ENCODE results near the gene STAG1.
"Not testable (repeated sequence)": the region's sequence is repeated elsewhere in the genome, so short reads cannot be mapped to it uniquely, and the experiment has no call there.

The STAG1 gene

DNA sequence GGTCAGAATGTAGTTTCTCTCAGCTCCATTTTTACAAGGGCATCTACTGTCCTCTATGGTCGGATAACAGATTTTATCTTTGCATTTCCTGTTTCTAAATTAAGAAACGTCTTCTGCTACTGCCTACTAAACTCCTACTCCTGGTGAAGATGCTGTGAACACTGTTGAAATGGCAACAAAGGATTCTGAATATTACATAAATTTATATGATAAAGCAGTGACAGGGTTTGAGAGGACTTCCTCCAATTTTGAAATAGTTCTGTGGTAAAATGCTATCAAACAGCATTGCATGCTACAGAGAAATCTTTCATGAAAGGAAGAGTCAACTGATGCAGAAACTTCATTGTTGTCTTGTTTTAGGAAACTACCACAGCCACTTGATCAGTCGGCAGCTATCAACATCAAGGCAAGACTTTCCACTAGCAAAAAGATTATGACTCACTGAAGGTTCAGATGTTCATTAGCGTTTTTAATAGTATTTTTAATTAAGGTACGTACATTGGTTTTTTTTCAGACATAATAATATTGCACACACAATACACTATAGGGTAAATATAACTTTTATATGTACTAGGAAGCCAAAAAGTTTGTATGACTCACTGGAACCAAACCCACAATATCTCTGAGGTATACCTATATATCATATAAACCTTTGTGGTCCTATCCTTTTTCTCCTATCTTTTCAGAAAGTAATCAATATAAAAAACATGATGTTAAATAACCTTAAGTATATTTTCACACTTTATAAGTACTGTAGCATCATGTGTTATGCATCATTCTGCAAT, 156.1 kb downstream of the STAG1 start:
- DNase-seq = no peak
- TF ChIP-seq GATA1 (IDR thresholded peaks at IDR 0.05; ENCODE audit: low read depth, low read length) = no peak
- TF ChIP-seq POLR2A (IDR thresholded peaks at IDR 0.05; ENCODE audit: low read length) = no peak

DNA sequence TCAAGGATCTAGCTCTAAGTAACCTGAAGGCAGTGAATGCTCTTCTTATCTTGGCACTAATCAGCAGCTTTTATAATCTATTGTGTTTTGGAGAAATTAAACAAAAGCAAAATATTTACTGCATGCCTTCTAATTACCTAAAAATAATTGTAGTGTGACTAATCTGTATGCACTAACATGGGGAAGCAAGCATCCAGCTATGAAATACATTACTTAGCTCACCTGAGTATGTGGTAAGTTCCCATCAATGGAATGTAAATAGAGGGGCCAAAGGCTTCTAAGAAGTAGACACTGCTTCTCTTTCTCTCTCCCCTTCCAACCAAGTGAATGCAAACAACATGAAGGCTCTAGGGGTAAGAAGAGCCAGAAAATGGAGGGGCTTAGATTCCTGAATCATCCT, 165.6 kb downstream of the STAG1 start:
- TF ChIP-seq POLR2A (IDR thresholded peaks at IDR 0.05; ENCODE audit: low read length) = no peak
- no peak for TF ChIP-seq GATA1 (IDR thresholded peaks at IDR 0.05; ENCODE audit: low read depth, low read length)

DNA sequence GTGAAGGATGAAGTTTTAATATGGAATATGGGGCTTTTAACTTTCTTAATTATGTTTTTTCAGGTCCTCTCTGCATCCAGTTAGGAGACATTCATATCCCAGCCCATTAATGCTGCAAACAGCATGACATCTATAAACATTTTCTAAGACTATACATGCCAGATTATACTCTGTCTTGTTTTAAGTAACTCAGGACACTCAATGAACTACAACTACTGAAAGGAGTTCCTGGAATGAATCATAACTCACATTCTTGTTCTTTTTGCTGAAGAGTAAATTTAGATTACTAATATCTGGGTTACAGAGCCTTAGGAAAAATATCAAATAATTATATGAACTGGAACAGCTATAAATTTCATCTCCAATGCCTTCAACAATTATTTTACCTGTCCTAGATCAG, 167.4 kb downstream of the STAG1 start:
- DNase-seq = no peak
- TF ChIP-seq POLR2A (IDR thresholded peaks at IDR 0.05; ENCODE audit: low read length) (no peak), GATA1 (IDR thresholded peaks at IDR 0.05; ENCODE audit: low read depth, low read length) (no peak)

More for the DNA sequence above, 165.6 kb downstream of the STAG1 start:
- no peak for DNase-seq

DNA sequence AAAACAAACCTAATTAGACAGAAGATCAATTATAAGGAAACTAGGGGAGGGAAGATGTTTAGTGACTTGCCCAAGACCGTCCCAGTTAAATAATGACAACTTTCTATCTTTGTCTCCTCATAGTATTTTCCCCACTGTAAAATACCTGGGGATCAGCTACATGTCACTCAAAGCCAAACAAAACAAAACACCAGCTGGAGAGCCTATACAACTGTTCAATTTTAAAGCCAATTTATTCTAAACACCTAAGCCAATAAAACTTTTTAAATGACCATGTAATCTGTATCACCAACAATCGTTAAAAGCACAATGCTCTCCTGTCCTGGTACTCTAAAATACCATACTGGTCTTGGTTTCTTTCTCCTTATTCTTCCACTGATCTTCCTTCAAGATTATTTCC, 168.4 kb downstream of the STAG1 start:
- DNase-seq = no peak

DNA sequence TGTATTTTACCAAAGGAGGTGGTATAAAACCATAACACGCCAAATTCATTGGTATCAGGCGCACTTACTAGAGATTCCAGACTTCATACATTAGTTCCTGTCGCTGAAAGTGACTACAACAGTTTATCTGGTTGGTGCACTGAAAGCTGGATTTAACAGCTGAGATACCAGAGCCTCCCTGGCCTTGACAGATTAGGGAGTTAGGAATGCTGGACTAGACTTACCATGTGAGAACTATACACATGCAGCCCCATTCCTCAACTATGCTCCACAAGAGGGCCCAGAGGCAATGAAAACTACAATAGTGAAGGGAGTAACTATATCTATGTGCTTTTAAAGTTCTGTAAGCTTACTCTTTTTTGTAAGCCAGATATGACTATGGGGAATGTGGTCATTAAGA, 174.4 kb downstream of the STAG1 start:
- TF ChIP-seq POLR2A (IDR thresholded peaks at IDR 0.05; ENCODE audit: low read length) = no peak
- no peak for TF ChIP-seq GATA1 (IDR thresholded peaks at IDR 0.05; ENCODE audit: low read depth, low read length)
- DNase-seq = peak; percentile 56 to 83

More for the DNA sequence above, 168.4 kb downstream of the STAG1 start:
- TF ChIP-seq GATA1 (IDR thresholded peaks at IDR 0.05; ENCODE audit: low read depth, low read length) = no peak
- no peak for TF ChIP-seq POLR2A (IDR thresholded peaks at IDR 0.05; ENCODE audit: low read length)

DNA sequence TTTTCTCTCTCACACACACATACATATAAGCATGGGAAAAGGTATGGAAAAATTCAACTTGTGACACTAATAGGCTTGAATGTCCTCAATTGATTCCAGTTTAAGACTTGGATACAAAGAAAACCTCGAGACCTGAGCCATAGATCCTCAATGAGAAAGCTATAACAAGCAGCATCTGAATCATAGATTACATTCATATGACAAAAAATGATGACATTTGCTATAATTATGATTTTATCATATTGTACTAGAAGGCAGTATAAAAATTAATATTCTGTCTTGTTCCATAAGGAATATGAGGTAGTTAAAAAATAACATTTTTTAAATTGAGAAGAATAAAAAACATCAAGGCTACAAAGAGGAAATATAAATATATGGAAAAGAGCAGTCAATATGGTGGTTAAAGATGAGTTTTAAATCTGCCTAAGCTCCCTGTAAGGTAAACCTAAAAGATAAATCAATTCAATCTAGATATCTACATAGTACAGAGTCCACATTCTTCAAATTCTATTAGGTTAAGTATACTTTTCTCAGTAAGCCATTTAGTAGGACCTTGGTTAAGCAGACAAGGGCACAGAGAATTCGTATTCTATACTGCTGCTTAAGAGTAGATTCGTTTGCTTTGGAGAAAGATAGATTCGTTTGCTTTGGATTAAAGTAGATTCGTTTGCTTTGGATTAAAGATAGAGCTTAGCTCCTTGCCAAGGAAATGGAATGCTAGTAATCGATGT, 175.7 kb downstream of the STAG1 start:
- TF ChIP-seq GATA1 (IDR thresholded peaks at IDR 0.05; ENCODE audit: low read depth, low read length) (no peak), POLR2A (IDR thresholded peaks at IDR 0.05; ENCODE audit: low read length) (no peak)
- no peak for DNase-seq

DNA sequence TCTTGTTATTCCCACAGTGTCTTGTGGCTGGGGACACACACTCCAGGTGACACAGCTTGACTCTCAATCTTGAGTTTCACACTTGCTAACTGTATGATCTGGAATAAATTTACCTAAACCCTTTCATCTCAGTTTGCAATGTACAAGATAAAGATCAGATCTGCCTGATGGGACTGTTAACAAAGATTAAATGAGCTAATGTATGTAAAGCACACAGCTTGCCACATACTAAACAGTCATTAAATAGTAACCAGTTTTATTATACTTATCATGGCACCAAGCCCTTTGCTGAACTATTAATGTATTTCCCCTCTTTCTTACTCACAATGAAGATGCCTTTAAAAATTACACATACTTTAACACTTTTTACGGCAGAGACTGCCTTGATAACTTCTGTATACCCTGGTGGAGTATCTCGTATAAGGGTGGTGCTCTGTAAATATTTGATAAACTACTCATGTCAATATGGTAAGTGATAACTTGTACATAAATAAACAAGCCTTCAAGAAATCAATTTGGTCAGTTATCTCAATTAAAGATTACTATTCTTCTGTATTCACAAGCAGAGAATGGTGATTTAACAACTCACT, 184.5 kb downstream of the STAG1 start:
- peak; percentile 11 to 29 for DNase-seq
- TF ChIP-seq POLR2A (IDR thresholded peaks at IDR 0.05; ENCODE audit: low read length) (no peak), GATA1 (IDR thresholded peaks at IDR 0.05; ENCODE audit: low read depth, low read length) (no peak)

DNA sequence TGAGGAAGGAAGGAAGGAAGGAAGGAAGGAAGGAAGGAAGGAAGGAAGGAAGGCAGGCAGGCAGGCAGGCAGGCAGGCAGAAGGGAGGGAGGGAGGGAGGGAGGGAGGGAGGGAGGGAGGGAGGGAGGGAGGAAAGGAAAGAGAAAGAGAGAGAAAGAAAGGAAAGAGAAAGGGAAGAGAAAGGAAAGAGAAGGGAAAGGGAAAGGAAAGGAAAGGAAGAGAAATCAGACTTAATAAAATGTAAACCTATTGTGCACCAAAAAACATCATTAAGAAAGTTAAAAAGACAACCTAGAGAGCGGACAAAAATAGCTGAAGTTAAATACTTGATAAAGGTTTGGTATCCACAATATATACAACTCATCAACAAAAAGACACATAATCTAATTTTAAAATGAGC, 187.2 kb downstream of the STAG1 start:
- DNase-seq = not testable (repeated sequence)

DNA sequence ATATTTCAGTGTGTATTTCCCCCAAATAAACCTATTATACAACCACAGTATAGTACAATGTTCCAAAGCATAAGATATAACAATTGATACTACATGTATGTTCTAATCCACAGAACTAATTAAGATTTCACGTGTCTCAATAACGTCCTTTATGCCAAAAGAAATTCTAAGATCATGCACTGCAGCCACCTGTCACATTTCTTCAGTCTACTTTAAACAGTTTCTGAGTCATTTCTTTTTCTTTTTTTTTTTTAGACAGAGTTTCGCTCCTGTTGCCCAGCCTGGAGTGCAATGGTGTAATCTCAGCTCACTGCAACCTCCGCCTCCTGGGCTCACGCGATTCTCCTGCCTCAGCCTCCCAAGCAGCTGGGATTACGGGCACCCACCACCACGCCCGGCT, 190.2 kb downstream of the STAG1 start:
- no peak for TF ChIP-seq GATA1 (IDR thresholded peaks at IDR 0.05; ENCODE audit: low read depth, low read length)
- TF ChIP-seq POLR2A (IDR thresholded peaks at IDR 0.05; ENCODE audit: low read length) = no peak
- DNase-seq = no peak

DNA sequence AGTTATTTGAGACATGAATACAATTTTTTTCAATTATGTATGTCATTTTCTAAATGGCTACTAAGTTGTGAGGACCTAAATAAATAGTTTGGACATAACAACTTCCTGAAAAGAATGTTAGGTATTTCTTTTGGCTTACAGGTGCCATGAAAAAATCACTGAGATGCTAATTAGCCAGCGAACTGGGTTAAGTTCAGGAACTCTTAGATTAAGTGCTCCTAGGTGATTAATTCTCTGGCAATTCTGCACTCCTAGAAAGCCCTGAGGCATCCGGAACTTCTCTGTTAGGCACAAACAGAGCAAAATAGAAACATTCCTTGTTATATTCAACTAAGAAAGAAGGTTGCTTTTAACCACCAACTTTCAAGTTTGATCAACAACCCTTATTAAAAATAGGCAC, 192.3 kb downstream of the STAG1 start:
- TF ChIP-seq POLR2A (IDR thresholded peaks at IDR 0.05; ENCODE audit: low read length) (no peak), GATA1 (IDR thresholded peaks at IDR 0.05; ENCODE audit: low read depth, low read length) (no peak)

DNA sequence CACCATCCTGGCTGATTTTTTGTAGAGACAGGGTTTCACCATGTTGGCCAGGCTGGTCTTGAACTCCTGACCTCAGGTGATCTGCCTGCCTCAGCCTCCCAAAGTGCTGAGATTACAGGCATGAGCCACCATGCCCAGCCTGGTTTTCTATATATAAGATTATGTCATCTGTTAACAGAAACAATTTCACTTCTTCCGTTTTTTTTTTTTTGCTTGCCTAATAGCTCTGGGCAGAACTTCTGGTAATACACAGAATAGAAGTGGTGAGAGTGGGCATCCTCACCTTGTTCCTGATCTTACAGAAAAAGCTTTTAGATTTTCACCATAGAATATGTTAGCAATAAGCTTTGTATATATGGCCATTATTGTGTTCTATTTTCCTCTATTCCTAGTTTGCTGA, 202.7 kb downstream of the STAG1 start:
- not testable (repeated sequence) for DNase-seq

More for the DNA sequence above, 192.3 kb downstream of the STAG1 start:
- no peak for DNase-seq

DNA sequence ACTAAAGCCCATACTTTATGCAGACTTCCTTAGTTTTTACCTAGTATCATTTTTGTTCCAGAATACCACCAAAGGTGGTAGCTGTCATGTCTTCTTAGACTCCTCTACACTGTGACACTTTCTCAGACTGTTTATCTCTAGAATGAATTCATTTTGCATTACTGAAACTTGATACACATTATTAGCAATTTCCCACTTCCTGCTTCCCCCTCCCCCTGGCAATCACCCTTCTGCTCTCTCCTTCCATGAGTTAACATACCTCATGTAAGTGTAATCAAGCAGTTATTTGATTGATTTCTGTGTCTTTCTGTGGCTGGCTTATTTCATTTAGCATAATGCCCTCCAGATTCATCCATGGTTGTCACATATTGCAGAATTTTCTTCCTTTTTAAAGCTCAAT, 204.9 kb downstream of the STAG1 start:
- no peak for DNase-seq
- TF ChIP-seq POLR2A (IDR thresholded peaks at IDR 0.05; ENCODE audit: low read length) = no peak
- TF ChIP-seq GATA1 (IDR thresholded peaks at IDR 0.05; ENCODE audit: low read depth, low read length) = no peak

DNA sequence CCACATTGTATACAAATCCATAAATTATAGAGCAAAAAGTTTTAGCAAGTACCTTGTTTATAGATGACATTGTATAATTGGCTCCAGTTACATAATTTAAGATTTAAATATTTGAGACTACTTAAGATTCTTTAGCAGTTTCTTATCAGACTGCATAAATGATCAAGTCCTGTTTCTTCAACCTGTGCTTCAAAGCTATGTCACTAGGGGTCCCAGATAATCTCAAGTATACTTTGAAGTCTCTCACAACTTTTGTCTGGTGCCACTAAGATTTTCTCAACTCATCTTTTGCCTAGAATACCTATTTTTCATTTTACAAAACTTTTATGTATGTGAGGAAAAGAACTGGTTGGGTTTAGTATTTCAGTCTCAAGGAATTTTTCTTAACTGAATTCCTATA, 205.5 kb downstream of the STAG1 start:
- DNase-seq = peak; percentile 19 to 31
- TF ChIP-seq GATA1 (IDR thresholded peaks at IDR 0.05; ENCODE audit: low read depth, low read length) (no peak), POLR2A (IDR thresholded peaks at IDR 0.05; ENCODE audit: low read length) (no peak)

DNA sequence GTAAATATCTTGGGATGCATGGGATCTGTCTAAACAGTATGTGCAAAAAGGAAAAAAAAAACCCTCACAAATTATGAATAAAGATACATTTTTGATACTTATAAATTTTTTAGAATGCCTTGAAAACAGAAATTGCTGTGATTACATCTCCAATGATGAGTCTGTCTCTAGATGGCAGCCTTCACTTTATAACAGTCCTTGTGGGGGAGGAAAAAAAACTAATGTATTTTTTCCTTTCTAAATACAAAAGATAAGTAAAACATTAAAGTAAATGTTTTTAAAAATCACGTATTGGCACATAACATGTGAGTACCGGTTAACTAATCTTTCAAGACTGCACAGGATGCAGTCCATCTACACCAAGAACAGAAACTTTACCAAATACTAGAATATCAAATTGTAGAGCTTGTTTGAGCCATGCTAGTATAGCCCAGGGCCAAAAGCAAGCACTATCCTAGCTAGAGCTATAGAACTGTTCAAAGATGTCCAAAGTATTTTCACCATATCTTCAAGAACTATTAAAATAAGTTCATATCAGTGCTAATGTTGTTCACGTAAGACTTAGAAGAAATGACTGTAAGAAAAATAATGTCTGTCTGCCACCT, 206.4 kb downstream of the STAG1 start:
- TF ChIP-seq POLR2A (IDR thresholded peaks at IDR 0.05; ENCODE audit: low read length) = no peak
- TF ChIP-seq GATA1 (IDR thresholded peaks at IDR 0.05; ENCODE audit: low read depth, low read length) = no peak
- DNase-seq = peak in 1 of 2 experiments; percentile 2
